GM19099 (cell line): ENCODE results near the gene ITPRIPL2.

Experiments used
- POLR2A ChIP-seq: IDR thresholded peaks from 3 replicates; pipeline ENCODE4 v1.6.1; 2011; ENCODE audit warnings: low read depth; ENCODE audit not compliant: insufficient read length; ENCODE audit errors: extremely low read depth

Gene ITPRIPL2

DNA sequence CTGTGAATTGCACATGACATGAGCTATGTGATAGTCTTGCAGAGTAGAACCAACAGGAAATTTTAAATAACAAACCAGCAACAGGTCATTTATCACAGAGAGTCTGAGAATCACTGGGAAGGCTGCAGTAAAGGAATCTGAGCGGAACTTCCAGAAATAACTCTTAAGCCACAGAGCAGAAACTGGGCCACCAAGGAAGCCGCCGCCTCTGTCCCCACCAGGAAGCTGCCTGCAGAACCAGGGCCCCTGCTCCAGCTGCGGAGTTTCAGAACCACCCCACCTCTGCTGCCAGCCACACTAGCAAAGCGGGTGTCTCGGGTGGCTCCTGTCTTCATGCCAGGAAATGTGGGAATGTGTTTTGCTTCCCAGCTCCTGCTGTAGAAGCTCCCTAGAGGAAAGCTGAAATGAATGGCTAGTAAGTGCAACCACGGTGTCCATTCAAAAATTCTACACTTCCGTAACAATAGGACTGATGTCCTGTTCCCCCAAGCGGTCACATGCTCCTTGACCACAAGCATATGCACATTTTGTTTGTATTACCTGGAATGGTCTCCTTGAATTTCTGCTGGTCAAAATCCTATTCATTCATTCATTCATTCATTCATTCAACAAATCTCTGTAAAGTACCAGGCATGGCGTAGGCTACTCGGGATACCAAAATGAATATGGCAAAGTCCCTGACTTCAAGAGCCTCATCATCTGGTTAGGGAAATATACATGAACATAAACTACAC lies 7.7 kb upstream of the ITPRIPL2 start:
- no peak for TF ChIP-seq POLR2A

DNA sequence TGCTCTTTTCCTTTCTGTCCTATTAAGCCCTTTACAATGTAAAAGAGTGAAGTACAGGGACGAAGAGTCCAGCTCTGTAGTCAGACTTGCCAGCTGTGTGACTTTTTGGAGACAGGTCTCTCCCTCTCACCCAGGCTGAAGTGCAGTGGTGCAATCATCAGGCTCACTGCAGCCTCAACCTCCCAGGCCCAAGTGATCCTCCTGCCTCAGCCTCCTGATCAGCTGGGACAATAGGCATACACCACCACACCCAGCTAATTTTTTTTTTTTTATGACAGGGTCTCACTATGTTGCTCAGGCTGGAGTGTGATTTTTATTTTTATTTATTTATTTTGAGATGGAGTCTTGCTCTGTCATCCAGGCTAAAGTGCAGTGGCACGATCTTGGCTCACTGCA lies 7.1 kb upstream of the ITPRIPL2 start:
- no peak for TF ChIP-seq POLR2A

DNA sequence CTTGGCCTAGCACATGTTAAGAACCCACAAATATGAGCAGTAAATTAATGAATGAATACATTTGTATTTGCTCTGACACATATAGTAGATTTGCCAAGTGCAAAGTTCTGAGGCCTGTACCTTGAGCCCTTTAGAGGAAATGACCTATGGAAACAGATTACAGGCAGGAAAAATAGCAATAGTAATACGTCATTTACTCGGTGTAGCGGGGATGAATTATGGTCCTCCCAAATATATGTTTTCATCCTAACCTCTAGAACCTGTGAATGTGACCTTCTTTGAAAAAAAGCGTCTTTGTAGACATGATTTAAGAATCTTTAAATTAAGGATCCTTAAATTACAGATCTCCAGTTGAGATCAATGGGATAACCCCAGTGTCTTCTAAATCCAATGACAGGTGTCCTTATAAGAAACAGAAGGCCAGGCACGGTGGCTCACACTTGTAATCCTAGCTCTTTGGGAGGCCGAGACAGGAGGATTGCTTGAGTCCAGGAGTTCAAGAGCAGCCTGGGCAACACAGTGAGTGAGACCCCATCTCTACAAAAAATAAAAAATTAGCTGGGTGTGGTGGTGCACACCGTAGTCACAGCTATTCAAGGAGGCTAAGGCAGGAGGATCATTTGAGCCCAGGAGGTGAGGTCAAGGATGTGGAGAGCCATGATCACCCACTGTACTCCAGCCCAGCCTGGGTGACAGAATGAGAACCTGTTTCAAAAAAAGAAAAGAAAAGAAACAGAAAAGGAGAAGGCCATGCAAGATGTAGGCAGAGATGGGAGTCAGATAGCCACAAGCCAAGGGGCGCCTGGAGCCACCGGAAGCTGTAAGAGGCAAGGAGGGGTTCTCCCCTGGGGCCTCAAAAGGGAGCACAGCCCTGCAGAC lies 5.1 kb upstream of the ITPRIPL2 start:
- no peak for TF ChIP-seq POLR2A

DNA sequence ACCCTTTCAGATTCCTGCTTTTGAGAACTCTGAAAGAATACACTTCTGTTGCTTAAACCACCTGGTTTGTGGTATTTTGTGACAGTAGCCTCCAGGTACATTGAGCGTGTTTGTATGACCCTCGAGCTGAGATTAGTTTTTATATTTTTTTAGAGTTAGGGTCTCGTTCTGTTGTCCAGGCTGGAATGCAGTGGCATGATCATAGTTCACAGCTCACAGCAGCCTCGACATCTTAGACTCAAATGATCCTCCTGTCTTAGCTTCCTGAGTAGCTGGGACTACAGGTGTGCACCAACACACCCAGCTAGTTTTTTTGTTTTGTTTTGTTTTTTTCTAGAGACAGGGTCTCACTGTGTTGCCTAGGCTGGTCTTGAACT lies 4.5 kb upstream of the ITPRIPL2 start:
- TF ChIP-seq POLR2A: no peak

DNA sequence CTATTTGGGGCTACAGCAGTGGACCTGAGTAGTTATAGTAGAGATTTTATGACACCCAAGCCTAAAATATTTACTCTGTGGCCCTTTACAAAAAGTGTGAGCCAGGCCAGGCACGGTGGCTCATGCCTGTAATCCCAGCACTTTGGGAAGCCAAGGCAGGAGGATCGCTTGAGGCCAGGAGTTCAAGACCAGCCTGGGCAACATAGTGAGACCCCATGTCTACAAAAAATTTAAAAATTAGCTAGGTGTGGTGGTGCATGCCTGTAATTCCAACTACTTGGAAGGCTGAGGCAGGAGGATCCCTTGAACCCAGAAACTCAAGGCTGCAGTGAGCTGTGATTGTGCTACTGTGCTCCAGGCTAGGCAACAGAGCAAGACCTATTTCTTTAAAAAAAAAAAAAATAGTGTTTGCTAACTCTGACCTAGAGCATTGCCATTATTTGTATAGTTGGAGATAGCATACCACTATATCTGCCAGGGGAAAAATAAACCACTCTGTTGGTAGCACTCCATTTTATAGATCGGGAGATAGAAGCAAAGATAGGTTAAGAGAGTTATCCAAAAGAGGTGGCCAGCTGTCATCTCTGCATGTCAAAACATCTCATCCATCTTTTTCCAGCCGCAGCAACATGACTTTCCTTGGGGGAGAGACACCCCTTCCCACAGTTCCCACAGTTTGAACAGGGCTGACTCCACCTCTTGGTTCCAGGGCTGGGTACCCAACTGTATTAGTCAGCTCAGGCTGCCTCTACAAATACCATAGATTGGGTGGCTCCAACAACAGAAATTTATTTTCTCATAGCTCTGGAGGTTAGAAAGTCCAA lies 3.0 kb upstream of the ITPRIPL2 start:
- no peak for TF ChIP-seq POLR2A

DNA sequence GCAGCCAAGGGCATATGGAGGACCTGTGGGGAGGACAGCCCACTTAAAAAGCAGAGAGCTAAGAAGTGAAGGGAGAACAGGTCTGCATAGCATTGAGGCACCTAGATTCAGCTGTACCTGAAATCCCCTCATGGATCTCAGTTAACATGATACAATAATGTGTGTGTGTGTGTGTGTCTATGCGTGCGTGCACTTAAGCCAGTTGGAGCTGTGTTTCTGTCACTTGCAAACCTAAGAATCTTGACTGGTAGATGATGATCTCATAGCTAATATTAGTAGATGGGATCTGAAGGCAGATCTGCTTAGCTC lies 1.7 kb upstream of the ITPRIPL2 start:
- TF ChIP-seq POLR2A: no peak

DNA sequence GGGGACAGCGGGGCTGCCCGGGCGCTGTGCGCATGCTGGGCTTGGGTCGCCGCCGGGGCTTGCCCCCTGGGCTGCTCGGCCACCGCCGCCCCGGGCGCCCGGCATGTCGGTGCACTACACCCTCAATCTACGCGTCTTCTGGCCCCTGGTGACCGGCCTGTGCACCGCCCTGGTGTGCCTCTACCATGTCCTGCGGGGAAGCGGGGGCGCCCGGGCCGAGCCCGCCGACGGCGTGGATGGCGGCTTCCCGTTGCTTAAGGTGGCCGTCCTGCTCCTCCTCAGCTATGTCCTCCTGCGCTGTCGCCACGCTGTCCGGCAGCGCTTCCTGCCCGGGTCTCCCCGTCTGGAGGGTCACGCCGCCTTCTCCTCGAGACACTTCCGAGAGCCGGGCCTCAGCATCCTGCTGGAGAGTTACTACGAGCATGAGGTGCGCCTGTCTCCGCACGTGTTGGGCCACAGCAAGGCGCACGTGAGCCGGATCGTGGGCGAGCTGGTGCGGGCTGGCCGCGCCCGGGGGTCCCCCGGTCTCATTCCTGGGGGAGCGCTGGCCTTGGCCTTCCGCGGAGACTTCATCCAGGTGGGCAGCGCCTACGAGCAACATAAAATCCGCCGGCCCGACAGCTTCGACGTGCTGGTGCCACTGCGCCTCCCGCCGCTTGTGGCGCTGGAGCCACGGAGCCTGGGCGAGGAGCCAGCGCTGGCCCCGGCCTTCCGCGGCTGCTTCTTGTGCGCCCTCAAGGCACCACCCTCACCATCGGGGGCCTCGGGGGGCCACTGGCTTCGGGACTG lies 789 bp downstream of the ITPRIPL2 start:
- TF ChIP-seq POLR2A: peak; percentile 20

DNA sequence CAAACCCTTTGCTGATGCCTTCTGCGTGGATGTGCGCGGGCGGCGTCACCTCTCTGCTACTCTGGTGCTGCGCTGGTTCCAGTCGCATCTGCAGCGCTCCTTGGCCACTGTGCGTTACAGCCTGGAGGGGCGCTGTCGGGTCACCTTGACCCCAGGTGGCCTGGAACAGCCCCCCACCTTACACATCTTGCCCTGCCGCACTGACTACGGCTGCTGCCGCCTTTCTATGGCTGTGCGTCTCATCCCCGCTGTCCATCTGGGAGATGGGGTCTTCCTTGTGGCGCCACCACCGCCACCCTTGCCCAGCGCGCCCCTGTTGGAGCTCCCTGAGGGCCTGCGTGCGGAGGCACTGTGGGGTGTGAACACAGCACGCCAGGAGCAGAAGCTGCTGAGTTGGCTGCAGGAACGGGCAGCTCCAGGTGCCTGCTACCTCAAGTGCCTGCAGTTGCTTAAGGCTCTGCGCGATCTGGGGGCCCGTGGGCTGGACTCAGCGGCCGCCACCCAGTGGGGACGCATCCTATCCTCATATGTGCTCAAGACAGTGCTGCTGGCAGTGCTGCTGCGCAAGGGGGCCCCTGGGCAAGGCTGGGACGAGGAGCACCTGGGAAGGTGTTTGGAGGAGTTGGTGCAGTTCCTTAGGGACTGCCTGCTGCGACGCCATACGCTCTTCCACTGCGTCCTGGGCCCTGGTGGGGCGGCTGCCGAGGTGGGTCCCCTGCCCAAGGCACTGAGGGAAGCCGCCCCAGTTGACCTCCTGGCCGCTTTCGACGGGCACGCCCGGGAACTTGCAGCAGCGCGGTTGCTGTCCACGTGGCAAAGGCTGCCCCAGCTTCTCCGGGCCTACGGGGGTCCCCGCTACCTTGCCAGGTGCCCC lies 1.6 kb downstream of the ITPRIPL2 start:
- TF ChIP-seq POLR2A: no peak

DNA sequence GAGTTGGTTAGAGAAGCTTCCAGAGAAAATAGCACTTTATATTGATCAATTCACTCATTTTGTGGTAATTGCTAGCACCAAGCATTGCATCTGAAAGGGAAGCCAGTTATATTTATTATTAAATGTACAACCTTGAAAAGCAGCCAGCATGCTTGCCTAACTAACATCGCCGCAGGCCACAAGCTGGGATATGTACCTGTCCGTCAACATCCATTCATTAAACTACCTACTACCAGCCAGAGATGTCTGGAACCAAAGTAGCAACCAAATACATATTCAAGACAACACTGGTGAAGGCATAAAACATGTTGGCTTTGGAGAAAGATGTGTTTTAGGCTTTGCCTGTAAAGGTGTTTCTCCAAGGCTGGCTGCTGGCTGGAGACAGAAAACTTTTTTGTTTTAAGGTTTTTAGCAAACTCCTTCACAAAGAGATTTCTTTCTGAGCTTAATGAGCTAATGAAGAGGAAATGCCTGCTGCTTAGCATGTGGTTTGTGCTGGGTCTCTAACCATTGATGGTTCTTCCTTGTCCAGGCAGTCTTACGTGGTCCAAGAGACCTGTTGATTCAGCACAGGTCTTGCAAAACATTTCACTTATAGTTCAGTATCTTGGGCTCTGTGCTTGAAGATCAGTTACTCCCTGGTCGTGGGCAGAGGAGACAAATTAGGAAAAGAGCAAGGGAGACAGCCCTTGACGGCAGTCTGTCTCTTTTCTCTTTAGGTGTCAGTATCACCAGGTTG lies 3.1 kb downstream of the ITPRIPL2 start:
- TF ChIP-seq POLR2A: no peak

DNA sequence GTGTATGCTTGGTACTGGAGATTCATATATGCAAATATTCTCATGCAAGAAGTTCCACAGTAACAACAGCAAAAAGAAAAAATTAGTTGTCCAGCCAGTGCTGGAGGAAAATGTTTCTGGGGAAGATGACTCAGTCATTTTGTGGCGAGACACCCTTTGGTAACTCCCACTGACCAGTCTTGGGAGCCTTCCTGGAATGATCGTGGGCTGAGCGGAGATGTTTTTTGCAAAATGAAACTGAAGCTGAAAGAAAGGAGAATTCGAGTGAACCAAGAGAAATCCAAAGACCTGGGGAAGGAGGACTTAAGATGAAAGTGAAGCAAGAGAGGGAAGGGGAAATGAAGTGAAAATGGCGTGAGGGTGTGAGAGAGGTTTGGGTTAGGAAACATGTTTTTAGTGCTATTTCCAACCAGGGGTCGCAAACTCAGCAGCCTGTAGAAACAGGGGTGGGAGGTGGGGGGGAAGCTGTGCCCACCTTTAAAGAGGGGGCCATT lies 5.2 kb downstream of the ITPRIPL2 start:
- peak; percentile 45 for TF ChIP-seq POLR2A

DNA sequence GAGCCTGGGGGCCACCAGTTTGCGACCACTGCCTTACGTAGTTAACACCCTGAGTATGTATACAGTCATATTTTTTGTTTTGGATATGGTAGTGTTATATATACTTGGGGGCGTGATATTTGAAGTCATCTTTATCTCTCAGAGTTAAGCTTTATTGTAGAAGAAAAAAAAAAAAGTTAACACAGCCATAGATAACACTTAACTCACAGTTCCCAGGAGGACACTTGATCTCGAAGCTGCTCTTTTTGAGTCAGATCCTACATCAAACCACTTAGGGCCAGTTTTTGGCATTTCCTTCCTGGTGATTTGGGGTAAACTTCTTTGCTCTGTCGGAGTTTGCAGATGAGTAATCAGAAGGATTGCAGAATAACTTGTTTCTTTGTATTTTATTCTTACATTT lies 5.8 kb downstream of the ITPRIPL2 start:
- no peak for TF ChIP-seq POLR2A

DNA sequence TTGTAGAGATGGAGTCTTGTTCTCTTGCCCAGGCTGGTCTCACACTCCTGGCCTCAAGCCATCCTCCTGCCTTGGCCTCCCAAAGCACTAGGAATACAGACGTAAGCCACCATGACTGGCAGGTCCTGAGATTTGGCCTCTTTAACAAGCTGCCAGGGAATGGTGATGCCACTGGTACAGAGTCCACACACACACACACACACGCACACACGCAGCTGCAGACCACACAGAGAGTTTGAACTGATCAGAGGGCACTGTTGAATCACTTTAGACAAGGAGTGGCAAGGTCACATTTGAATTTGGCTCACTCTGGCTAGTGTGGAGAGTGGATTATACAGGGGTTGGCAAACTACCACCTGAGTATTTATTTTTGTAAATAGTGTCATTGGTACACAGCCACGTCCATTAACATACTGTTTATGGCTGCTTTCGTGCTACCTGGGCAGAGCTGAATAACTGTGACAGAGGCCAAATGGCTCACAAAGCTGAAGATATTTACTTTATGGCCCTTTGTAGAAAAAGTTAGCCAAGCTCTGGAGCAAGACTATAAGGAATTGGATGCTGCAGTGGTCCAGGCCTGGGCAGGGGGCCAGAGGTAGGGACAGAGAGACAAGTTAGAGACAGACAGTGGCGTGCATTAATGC lies 9.9 kb downstream of the ITPRIPL2 start:
- TF ChIP-seq POLR2A: no peak

DNA sequence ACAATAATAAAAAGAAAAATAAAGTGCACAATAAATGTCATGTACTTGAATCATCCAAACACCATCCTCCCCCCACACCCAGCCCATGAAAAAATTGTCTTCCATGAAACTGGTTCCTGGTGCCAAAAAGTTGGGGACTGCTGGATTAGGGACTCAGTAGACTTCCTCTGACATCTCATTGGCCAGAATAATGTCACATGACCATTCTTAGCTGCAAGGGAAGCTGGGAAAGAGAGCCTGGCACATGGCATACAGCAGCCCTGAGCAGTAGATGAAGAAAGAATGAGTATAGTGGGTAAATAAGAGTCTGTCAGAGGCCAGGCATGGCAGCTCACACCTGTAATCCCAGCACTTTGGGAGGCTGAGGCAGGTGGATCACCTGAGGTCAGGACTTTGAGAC lies 12.5 kb downstream of the ITPRIPL2 start:
- no peak for TF ChIP-seq POLR2A
